ENCODE results near the gene CAD. TPM values are rescaled to one million over a fixed set of nuclear protein-coding genes. Genes with fewer than 3 reads are reported as not detected.
"Not testable (repeated sequence)": the region's sequence is repeated elsewhere in the genome, so short reads cannot be mapped to it uniquely, and the experiment has no call there.

CAD gene
- total and polyA plus RNA-seq, 2 donors (not counting 1 experiment from before 2014, with no cell fraction given): 11.9 to 32.0 TPM

DNA sequence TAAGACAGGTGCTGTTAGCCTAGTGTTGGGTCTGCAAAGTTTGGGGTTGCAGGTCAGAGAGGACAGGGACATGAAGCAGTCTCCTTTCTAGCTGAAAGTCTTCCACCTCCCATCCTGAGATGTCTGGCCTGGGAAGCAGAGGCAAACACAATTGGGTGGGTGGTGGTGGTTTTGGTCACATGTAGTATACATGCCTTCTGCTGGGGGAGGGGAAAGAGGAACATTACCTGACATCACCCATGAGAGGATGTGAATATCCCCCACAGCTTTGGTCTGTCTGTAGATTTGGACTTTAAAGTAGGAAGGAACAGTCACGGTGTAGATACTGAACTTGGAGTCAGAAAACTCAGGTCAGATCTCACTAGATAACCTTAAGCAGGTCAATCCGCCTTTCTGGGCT lies 53.5 kb downstream of the CAD start:
- no peak overlapping the region for H3K4me2 ChIP-seq (ENCODE audit: extremely low read depth, insufficient read depth, low read length)
- TF ChIP-seq, protein P1, sequence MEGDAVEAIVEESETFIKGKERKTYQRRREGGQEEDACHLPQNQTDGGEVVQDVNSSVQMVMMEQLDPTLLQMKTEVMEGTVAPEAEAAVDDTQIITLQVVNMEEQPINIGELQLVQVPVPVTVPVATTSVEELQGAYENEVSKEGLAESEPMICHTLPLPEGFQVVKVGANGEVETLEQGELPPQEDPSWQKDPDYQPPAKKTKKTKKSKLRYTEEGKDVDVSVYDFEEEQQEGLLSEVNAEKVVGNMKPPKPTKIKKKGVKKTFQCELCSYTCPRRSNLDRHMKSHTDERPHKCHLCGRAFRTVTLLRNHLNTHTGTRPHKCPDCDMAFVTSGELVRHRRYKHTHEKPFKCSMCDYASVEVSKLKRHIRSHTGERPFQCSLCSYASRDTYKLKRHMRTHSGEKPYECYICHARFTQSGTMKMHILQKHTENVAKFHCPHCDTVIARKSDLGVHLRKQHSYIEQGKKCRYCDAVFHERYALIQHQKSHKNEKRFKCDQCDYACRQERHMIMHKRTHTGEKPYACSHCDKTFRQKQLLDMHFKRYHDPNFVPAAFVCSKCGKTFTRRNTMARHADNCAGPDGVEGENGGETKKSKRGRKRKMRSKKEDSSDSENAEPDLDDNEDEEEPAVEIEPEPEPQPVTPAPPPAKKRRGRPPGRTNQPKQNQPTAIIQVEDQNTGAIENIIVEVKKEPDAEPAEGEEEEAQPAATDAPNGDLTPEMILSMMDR (conservative IDR thresholded peaks at IDR 0.05 in 1 of 2, IDR thresholded peaks at IDR 0.05 in 1 of 2; ENCODE audit: low read depth in 1 of 2, low read length in 2 of 2): no peak
- TF ChIP-seq EZH2 (IDR thresholded peaks at IDR 0.05; ENCODE audit: low read length, missing control alignments): no peak
- no peaks in the 10 kb centered on the region for H3K79me2 ChIP-seq (ENCODE audit: control insufficient read depth, insufficient read depth, low read length)
- H3K36me3 ChIP-seq (ENCODE audit: control insufficient read depth, insufficient read depth, low read length): no peaks in the 10 kb centered on the region
- H3K4me1 ChIP-seq (ENCODE audit: control insufficient read depth, extremely low read depth, insufficient read depth, low read length): no peaks in the 10 kb centered on the region
- H3K9me3 ChIP-seq (ENCODE audit: control insufficient read depth, insufficient read depth, low read depth, low read length): no peaks in the 10 kb centered on the region
- no peaks in the 10 kb centered on the region for H4K20me1 ChIP-seq (ENCODE audit: control insufficient read depth, extremely low read depth, insufficient read depth, low read length)
- no peak overlapping the region for H3K4me3 ChIP-seq (replicated peaks in 1 of 4; ENCODE audit: control extremely low read depth in 1 of 4, insufficient read depth in 1 of 4, low read depth in 3 of 4, low read length in 4 of 4)
- H3K27me3 ChIP-seq (ENCODE audit: control insufficient read depth, insufficient read depth, low read length): peaks cover 24% of the 10 kb centered on the region
- no peak for DNase-seq (ENCODE audit: low read depth in 2 of 2)
- H3K27ac ChIP-seq (ENCODE audit: insufficient read depth, low read length): no peak overlapping the region
- H3K9ac ChIP-seq (ENCODE audit: insufficient read depth, low read length): no peak overlapping the region
- no peak overlapping the region for H2AFZ ChIP-seq (ENCODE audit: low read length)

GRCh38 chr2:27271631-27272340 lies 54.6 kb downstream of the CAD start:
- no peak for DNase-seq (ENCODE audit: low read depth in 2 of 2)
- H3K36me3 ChIP-seq (ENCODE audit: control insufficient read depth, insufficient read depth, low read length): no peaks in the 10 kb centered on the region
- H3K79me2 ChIP-seq (ENCODE audit: control insufficient read depth, insufficient read depth, low read length): no peaks in the 10 kb centered on the region
- H4K20me1 ChIP-seq (ENCODE audit: control insufficient read depth, extremely low read depth, insufficient read depth, low read length): no peaks in the 10 kb centered on the region
- no peak overlapping the region for H2AFZ ChIP-seq (ENCODE audit: low read length)
- no peaks in the 10 kb centered on the region for H3K4me1 ChIP-seq (ENCODE audit: control insufficient read depth, extremely low read depth, insufficient read depth, low read length)
- peaks cover 22% of the 10 kb centered on the region for H3K27me3 ChIP-seq (ENCODE audit: control insufficient read depth, insufficient read depth, low read length)
- H3K27ac ChIP-seq (ENCODE audit: insufficient read depth, low read length): no peak overlapping the region
- TF ChIP-seq, protein P1 (conservative IDR thresholded peaks at IDR 0.05 in 1 of 2, IDR thresholded peaks at IDR 0.05 in 1 of 2; ENCODE audit: low read depth in 1 of 2, low read length in 2 of 2): no peak
- no peak for TF ChIP-seq EZH2 (IDR thresholded peaks at IDR 0.05; ENCODE audit: low read length, missing control alignments)
- H3K4me3 ChIP-seq (replicated peaks in 1 of 4; ENCODE audit: control extremely low read depth in 1 of 4, insufficient read depth in 1 of 4, low read depth in 3 of 4, low read length in 4 of 4): no peak overlapping the region
- H3K9me3 ChIP-seq (ENCODE audit: control insufficient read depth, insufficient read depth, low read depth, low read length): no peaks in the 10 kb centered on the region
- H3K4me2 ChIP-seq (ENCODE audit: extremely low read depth, insufficient read depth, low read length): no peak overlapping the region
- no peak overlapping the region for H3K9ac ChIP-seq (ENCODE audit: insufficient read depth, low read length)

DNA sequence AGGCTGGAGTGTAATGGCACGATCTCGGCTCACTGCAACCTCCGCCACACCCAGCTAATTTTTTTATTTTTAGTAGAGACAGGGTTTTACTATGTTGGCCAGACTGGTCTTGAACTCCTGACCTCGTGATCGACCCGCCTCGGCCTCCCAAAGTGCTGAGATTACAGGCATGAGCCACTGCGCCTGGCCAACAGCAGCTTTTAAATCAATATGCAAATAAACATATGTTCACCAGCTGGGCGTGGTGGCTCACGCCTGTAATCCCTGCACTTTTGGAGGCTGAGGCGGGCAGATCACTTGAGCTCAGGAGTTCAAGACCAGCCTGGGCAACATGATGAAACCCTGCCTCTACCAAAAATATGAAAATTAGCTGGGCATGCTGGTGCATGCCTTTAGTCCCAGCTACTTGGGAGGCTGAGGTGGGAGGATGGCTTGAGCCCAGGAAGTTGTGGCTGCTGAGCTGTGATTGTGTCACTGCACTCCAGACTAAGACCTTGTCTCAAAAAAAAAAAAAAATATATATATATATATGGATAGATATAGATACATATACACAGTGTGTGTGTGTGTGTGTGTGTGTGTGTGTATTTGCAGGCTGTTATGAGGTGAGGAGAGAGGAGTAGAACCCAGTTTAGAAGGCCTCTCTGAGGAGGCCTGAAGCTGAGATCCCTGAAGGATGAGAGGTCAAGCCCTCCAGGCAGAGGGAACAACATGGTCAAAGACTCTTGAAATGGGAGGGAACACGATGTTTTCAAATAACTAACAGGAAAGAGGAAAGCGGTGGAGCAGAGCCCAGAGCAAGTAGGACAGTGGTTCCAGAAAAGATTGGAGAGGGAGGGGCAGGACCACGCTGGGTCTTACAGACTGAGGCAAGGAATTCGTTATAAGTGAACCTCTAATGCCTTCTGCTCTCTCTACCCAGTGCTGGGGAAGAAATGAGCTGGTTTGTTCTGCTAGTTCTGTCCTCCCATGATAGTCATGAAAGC lies 55.7 kb downstream of the CAD start:
- H3K4me2 ChIP-seq (ENCODE audit: extremely low read depth, insufficient read depth, low read length); DNase-seq (ENCODE audit: low read depth in 2 of 2); H3K27ac ChIP-seq (ENCODE audit: insufficient read depth, low read length); H3K36me3 ChIP-seq (ENCODE audit: control insufficient read depth, insufficient read depth, low read length); H3K79me2 ChIP-seq (ENCODE audit: control insufficient read depth, insufficient read depth, low read length); H3K9me3 ChIP-seq (ENCODE audit: control insufficient read depth, insufficient read depth, low read depth, low read length); H3K9ac ChIP-seq (ENCODE audit: insufficient read depth, low read length); H4K20me1 ChIP-seq (ENCODE audit: control insufficient read depth, extremely low read depth, insufficient read depth, low read length); H2AFZ ChIP-seq (ENCODE audit: low read length); H3K4me3 ChIP-seq (replicated peaks in 1 of 4; ENCODE audit: control extremely low read depth in 1 of 4, insufficient read depth in 1 of 4, low read depth in 3 of 4, low read length in 4 of 4); H3K4me1 ChIP-seq (ENCODE audit: control insufficient read depth, extremely low read depth, insufficient read depth, low read length): not testable (repeated sequence)
- peaks cover 20% of the 10 kb centered on the region for H3K27me3 ChIP-seq (ENCODE audit: control insufficient read depth, insufficient read depth, low read length)
